WTC11 (cell line): ENCODE measurements around the gene ZNF273. TPM values are rescaled to one million over a fixed set of nuclear protein-coding genes. Genes with fewer than 3 reads are reported as not detected.

Source experiments
- ATAC-seq: fragments of 200-7000 bp; cut with Tn5 transposase; 2 replicates; pipeline ENCODE4 v1.10.0; 2021; ENCODE audit warnings: mild to moderate bottlenecking, moderate library complexity
- CTCF ChIA-PET: fragments of 300-600 bp; sonication (Branson Sonifier 250); formaldehyde crosslinking; loops from one replicate; lab custom pipeline; 2021; ENCODE audit warnings: antibody characterized with exemption; lab: Charles Lee
- POLR2A ChIA-PET: fragments of 350-600 bp; sonication (Branson Sonifier 250); formaldehyde crosslinking; loops from one replicate; lab custom pipeline; 2021; ENCODE audit warnings: antibody characterized with exemption; lab: Charles Lee
- DNase-seq: peaks from one replicate; pipeline ENCODE4 v3.0.0; 2021; ENCODE audit warnings: low spot score
- H3K27ac Mint-ChIP-seq: 2 replicates; pipeline ENCODE4 v1.8.0; 2021; ENCODE audit warnings: mixed read lengths
- H3K27me3 Mint-ChIP-seq: 2 replicates; pipeline ENCODE4 v1.8.0; 2021; ENCODE audit warnings: low read depth, mild to moderate bottlenecking, moderate library complexity, mixed read lengths
- H3K36me3 Mint-ChIP-seq: 2 replicates; pipeline ENCODE4 v1.8.0; 2021; ENCODE audit warnings: mixed read lengths
- H3K4me1 Mint-ChIP-seq: 2 replicates; pipeline ENCODE4 v1.8.0; 2022; ENCODE audit warnings: mixed read lengths
- H3K4me3 Mint-ChIP-seq: 2 replicates; pipeline ENCODE4 v1.8.0; 2021; ENCODE audit warnings: mild to moderate bottlenecking, moderate library complexity, mixed read lengths
- H3K9me3 Mint-ChIP-seq: 2 replicates; pipeline ENCODE4 v1.8.0; 2021; ENCODE audit warnings: mixed read lengths
- ATF3 ChIP-seq: sonication (generic); formaldehyde crosslinking; conservative IDR thresholded peaks from 2 replicates; pipeline ENCODE4 v1.8.1; 2022; ENCODE audit warnings: mild to moderate bottlenecking, missing genetic modification reagents
- ELF4 ChIP-seq: sonication (generic); formaldehyde crosslinking; IDR thresholded peaks from 2 replicates; pipeline ENCODE4 v1.8.1; 2022; ENCODE audit warnings: low read depth, mild to moderate bottlenecking, moderate library complexity, missing genetic modification reagents
- ESRRA ChIP-seq: sonication (generic); formaldehyde crosslinking; IDR thresholded peaks from 2 replicates; pipeline ENCODE4 v1.8.1; 2022; ENCODE audit warnings: mild to moderate bottlenecking, missing genetic modification reagents, borderline replicate concordance
- GABPB1 ChIP-seq: sonication (generic); formaldehyde crosslinking; IDR thresholded peaks from 2 replicates; pipeline ENCODE4 v1.8.1; 2023; ENCODE audit warnings: mild to moderate bottlenecking, missing genetic modification reagents
- HMGA2 ChIP-seq: fragments of 250-450 bp; sonication (Bioruptor Pico); IDR thresholded peaks from 2 replicates; pipeline ENCODE4 v1.4.0; 2021; ENCODE audit warnings: mild to moderate bottlenecking, moderate library complexity
- IRF2 ChIP-seq: sonication (generic); formaldehyde crosslinking; IDR thresholded peaks from 2 replicates; pipeline ENCODE4 v1.8.0; 2022; ENCODE audit warnings: low read depth, missing genetic modification reagents, borderline replicate concordance
- KAT7 ChIP-seq: sonication (generic); formaldehyde crosslinking; IDR thresholded peaks from 2 replicates; pipeline ENCODE4 v1.8.1; 2023; ENCODE audit warnings: missing genetic modification reagents, mild to moderate bottlenecking, borderline replicate concordance
- NR2C2 ChIP-seq: sonication (generic); formaldehyde crosslinking; IDR thresholded peaks from 2 replicates; pipeline ENCODE4 v1.8.0; 2022; ENCODE audit warnings: mild to moderate bottlenecking, missing genetic modification reagents
- PREB ChIP-seq: sonication (generic); formaldehyde crosslinking; IDR thresholded peaks from 2 replicates; pipeline ENCODE4 v1.8.1; 2022; ENCODE audit warnings: mild to moderate bottlenecking, missing genetic modification reagents, moderate library complexity, borderline replicate concordance
- SMAD4 ChIP-seq: sonication (generic); formaldehyde crosslinking; IDR thresholded peaks from 2 replicates; pipeline ENCODE4 v1.8.0; 2022; ENCODE audit warnings: mild to moderate bottlenecking, missing genetic modification reagents
- SOX15 ChIP-seq: fragments of 250-450 bp; sonication (Bioruptor Pico); IDR thresholded peaks from 2 replicates; pipeline ENCODE4 v1.9.0; 2021; ENCODE audit warnings: mild to moderate bottlenecking
- TEAD1 ChIP-seq: sonication (generic); formaldehyde crosslinking; IDR thresholded peaks from 2 replicates; pipeline ENCODE4 v1.8.0; 2022; ENCODE audit warnings: mild to moderate bottlenecking, missing genetic modification reagents
- USF1 ChIP-seq: sonication (generic); formaldehyde crosslinking; IDR thresholded peaks from 2 replicates; pipeline ENCODE4 v1.8.0; 2022; ENCODE audit warnings: mild to moderate bottlenecking, missing genetic modification reagents
- ZNF232 ChIP-seq: sonication (generic); formaldehyde crosslinking; IDR thresholded peaks from 2 replicates; pipeline ENCODE4 v1.8.0; 2022; ENCODE audit warnings: mild to moderate bottlenecking, missing genetic modification reagents
- ZNF263 ChIP-seq: sonication (generic); formaldehyde crosslinking; IDR thresholded peaks from 2 replicates; pipeline ENCODE4 v1.8.1; 2022; ENCODE audit warnings: low read depth, mild to moderate bottlenecking, moderate library complexity, missing genetic modification reagents
- ZNF671 ChIP-seq: fragments of 250-450 bp; sonication (Bioruptor Pico); IDR thresholded peaks from 2 replicates; pipeline ENCODE4 v1.8.0; 2021; ENCODE audit warnings: mild to moderate bottlenecking
- total RNA-seq: library from RNA; stranded (reverse); gene quantifications from 3 replicates; pipeline ENCODE4 v1.2.3, GENCODE V29; 2021
- TF ChIP-seq, protein P1 (sequence below): sonication (generic); formaldehyde crosslinking; IDR thresholded peaks from 2 replicates; pipeline ENCODE4 v1.8.0; 2022; ENCODE audit warnings: missing genetic modification reagents
- TF ChIP-seq, protein P2 (sequence below): sonication (generic); formaldehyde crosslinking; IDR thresholded peaks from 2 replicates; pipeline ENCODE4 v1.8.0; 2023; ENCODE audit warnings: missing genetic modification reagents
- TF ChIP-seq, protein P3 (sequence below): fragments of 250-450 bp; sonication (Bioruptor Pico); IDR thresholded peaks from 2 replicates; pipeline ENCODE4 v1.8.0; 2021; ENCODE audit warnings: mild to moderate bottlenecking

The ZNF273 gene
- total RNA-seq, 1 experiment from 2014 or later: 12.1 TPM

DNA sequence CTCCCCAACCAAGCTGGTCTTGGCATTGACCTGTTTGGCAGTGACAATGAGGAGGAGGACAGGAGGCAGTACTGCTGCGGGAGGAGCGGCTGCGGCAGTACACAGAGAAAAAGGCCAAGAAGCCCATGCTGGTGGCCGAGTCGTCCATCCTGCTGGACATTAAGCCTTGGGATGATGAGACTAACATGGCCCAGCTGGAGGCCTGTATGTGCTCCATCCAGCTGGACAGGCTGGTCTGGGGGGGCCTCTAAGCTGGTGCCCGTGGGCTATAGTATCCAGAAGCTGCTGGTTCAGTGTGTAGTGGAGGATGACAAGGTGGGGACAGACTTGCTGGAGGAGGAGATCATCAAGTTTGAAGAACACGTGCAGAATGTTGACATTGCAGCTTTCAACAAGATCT, 39.1 kb upstream of the ZNF273 start:
- TF ChIP-seq ESRRA (no peak), ELF4 (CRISPR knock-in tag) (no peak), KAT7 (CRISPR knock-in tag) (no peak), PREB (CRISPR knock-in tag) (no peak), ATF3 (CRISPR knock-in tag) (no peak), SOX15 (CRISPR knock-in tag) (no peak), HMGA2 (CRISPR knock-in tag) (no peak), GABPB1 (CRISPR knock-in tag) (no peak)
- TF ChIP-seq, protein P1, sequence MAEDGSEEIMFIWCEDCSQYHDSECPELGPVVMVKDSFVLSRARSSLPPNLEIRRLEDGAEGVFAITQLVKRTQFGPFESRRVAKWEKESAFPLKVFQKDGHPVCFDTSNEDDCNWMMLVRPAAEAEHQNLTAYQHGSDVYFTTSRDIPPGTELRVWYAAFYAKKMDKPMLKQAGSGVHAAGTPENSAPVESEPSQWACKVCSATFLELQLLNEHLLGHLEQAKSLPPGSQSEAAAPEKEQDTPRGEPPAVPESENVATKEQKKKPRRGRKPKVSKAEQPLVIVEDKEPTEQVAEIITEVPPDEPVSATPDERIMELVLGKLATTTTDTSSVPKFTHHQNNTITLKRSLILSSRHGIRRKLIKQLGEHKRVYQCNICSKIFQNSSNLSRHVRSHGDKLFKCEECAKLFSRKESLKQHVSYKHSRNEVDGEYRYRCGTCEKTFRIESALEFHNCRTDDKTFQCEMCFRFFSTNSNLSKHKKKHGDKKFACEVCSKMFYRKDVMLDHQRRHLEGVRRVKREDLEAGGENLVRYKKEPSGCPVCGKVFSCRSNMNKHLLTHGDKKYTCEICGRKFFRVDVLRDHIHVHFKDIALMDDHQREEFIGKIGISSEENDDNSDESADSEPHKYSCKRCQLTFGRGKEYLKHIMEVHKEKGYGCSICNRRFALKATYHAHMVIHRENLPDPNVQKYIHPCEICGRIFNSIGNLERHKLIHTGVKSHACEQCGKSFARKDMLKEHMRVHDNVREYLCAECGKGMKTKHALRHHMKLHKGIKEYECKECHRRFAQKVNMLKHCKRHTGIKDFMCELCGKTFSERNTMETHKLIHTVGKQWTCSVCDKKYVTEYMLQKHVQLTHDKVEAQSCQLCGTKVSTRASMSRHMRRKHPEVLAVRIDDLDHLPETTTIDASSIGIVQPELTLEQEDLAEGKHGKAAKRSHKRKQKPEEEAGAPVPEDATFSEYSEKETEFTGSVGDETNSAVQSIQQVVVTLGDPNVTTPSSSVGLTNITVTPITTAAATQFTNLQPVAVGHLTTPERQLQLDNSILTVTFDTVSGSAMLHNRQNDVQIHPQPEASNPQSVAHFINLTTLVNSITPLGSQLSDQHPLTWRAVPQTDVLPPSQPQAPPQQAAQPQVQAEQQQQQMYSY (CRISPR knock-in tag): no peak
- ChIA-PET CTCF (no interaction called here), POLR2A (no interaction called here)
- H3K27me3 Mint-ChIP-seq: peaks cover 17% of the 10 kb centered on the region
- no peak for ATAC-seq
- no peak overlapping the region for H3K27ac Mint-ChIP-seq
- H3K4me3 Mint-ChIP-seq: no peak overlapping the region
- H3K36me3 Mint-ChIP-seq: peaks cover 29% of the 10 kb centered on the region
- no peak for DNase-seq
- no peaks in the 10 kb centered on the region for H3K4me1 Mint-ChIP-seq
- H3K9me3 Mint-ChIP-seq: peaks cover 49% of the 10 kb centered on the region

GRCh38 chr7:64867863-64868440, 35.1 kb upstream of the ZNF273 start:
- peaks cover 18% of the 10 kb centered on the region for H3K27me3 Mint-ChIP-seq

More at GRCh38 chr7:64867863-64868440, 35.1 kb upstream of the ZNF273 start:
- Mint-ChIP-seq H3K4me1 (no peaks in the 10 kb centered on the region), H3K27ac (no peak overlapping the region), H3K4me3 (no peak overlapping the region)
- TF ChIP-seq, protein P2, sequence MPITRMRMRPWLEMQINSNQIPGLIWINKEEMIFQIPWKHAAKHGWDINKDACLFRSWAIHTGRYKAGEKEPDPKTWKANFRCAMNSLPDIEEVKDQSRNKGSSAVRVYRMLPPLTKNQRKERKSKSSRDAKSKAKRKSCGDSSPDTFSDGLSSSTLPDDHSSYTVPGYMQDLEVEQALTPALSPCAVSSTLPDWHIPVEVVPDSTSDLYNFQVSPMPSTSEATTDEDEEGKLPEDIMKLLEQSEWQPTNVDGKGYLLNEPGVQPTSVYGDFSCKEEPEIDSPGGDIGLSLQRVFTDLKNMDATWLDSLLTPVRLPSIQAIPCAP: no peak
- TF ChIP-seq SMAD4 (CRISPR knock-in tag) (no peak), IRF2 (CRISPR knock-in tag) (no peak), USF1 (CRISPR knock-in tag) (no peak), ZNF263 (CRISPR knock-in tag) (no peak), TEAD1 (CRISPR knock-in tag) (no peak), NR2C2 (CRISPR knock-in tag) (no peak), ZNF671 (no peak), ZNF232 (CRISPR knock-in tag) (no peak)
- TF ChIP-seq, protein P3, sequence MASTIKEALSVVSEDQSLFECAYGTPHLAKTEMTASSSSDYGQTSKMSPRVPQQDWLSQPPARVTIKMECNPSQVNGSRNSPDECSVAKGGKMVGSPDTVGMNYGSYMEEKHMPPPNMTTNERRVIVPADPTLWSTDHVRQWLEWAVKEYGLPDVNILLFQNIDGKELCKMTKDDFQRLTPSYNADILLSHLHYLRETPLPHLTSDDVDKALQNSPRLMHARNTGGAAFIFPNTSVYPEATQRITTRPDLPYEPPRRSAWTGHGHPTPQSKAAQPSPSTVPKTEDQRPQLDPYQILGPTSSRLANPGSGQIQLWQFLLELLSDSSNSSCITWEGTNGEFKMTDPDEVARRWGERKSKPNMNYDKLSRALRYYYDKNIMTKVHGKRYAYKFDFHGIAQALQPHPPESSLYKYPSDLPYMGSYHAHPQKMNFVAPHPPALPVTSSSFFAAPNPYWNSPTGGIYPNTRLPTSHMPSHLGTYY (CRISPR knock-in tag): no peak
- TF ChIP-seq, all 79 proteins: peak for 0
- ATAC-seq: no peak
- Mint-ChIP-seq H3K36me3 (peaks cover 30% of the 10 kb centered on the region), H3K9me3 (peaks cover 66% of the 10 kb centered on the region)
- DNase-seq: no peak
- POLR2A ChIA-PET: no interaction called here
- CTCF ChIA-PET: interaction anchor here (0.7 kb wide), 1 partner anchor 74 kb away, joined by 3 read pairs; the partner anchor contains the start of gene ZNF138
